ENCODE results near the gene MFSD11.

Gene MFSD11

DNA sequence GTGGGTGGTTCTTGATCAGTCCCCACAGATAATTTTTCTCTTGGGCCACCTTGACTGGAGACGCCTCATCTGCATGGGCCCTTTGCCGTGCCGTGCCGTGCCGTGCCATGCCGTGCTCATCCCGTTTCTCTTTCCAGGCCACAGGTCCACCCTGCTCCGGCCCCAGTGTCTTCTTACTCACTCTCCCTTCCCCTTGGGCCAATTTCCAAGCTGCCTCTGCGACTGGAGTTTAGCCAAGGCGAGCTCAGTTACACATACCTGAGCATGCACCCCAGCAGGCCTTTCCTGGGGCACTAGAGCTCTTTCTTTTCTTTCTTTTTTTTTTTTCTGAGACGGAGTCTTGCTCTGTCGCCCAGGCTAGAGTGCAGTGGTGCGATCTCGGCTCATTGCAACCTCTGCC, 89.8 kb downstream of the MFSD11 start:
- no peak overlapping the region for H3K27ac ChIP-seq (ENCODE audit: low read depth, low read length)
- no peak overlapping the region for H3K9ac ChIP-seq (ENCODE audit: low read depth, low read length)

More for the DNA sequence above, 89.8 kb downstream of the MFSD11 start:
- Histone ChIP-seq H3K4me3 (ENCODE audit: low read depth, low read length) (no peak overlapping the region), H3K4me1 (ENCODE audit: control insufficient read depth, insufficient read depth, low read length) (no peaks in the 10 kb centered on the region), H3K27me3 (ENCODE audit: control insufficient read depth, insufficient read depth, low read length) (no peaks in the 10 kb centered on the region), H3K36me3 (ENCODE audit: control insufficient read depth, insufficient read depth, low read length) (no peaks in the 10 kb centered on the region), H3K9me3 (ENCODE audit: control insufficient read depth, insufficient read depth, low read length) (no peaks in the 10 kb centered on the region)
